Kidney (tissue), 14 donors: Measurements from ENCODE around the gene CCDC187. TPM values are rescaled to one million over a fixed set of nuclear protein-coding genes. Genes with fewer than 3 reads are reported as not detected.
A peak's percentile ranks its signal among the peaks of the same experiment; 100 is the strongest.

Experiments used
- DNase-seq, 5 donors: peaks; one replicate each; pipeline ENCODE4 v3.0.0-alpha.2; 2013 to 2020
- FAIRE-seq: peaks from 2 replicates; lab custom pipeline; 2012; peaks lifted over from hg19 to GRCh38; lab: Jason Lieb, UNC
- H3K27ac ChIP-seq, 2 donors: one replicate each; pipeline ENCODE4 v1.7.0; 2013; ENCODE audit warnings: low read depth in 2 of 2, low read length in 2 of 2, inconsistent platforms in 1 of 2
- H3K27me3 ChIP-seq: one replicate; pipeline ENCODE4 v1.7.1; 2013; ENCODE audit warnings: low read length, inconsistent platforms; ENCODE audit not compliant: control insufficient read depth, insufficient read depth
- H3K36me3 ChIP-seq, 3 donors: one replicate each; pipeline versions ENCODE4 v1.7.0 to v1.7.1; 2013; ENCODE audit warnings: low read length in 3 of 3, control low read depth in 1 of 3, inconsistent platforms in 1 of 3; ENCODE audit not compliant: insufficient read depth in 3 of 3, control insufficient read depth in 2 of 3
- H3K4me1 ChIP-seq, 3 donors: one replicate each; pipeline versions ENCODE4 v1.7.0 to v1.7.1; 2013; ENCODE audit warnings: low read length in 3 of 3, inconsistent platforms in 1 of 3, low read depth in 1 of 3; ENCODE audit not compliant: control insufficient read depth in 2 of 3, insufficient read depth in 2 of 3
- H3K4me3 ChIP-seq, 3 donors: one replicate each; pipeline versions ENCODE4 v1.7.0 to v1.8.1; 2013; ENCODE audit warnings: low read length in 3 of 3, control low read depth in 1 of 3, inconsistent platforms in 1 of 3
- H3K9ac ChIP-seq, 3 donors: one replicate each; pipeline versions ENCODE4 v1.7.0 to v1.7.1; 2013; ENCODE audit warnings: low read length in 3 of 3, control low read depth in 1 of 3, inconsistent platforms in 1 of 3
- H3K9me3 ChIP-seq, 3 donors: one replicate each; pipeline versions ENCODE4 v1.7.0 to v1.7.1; 2013; ENCODE audit warnings: low read length in 3 of 3, control low read depth in 1 of 3, inconsistent platforms in 1 of 3; ENCODE audit not compliant: control insufficient read depth in 2 of 3, insufficient read depth in 1 of 3
- intact Hi-C: fragments of 100-400 bp; cut with DNase I; formaldehyde crosslinking; loops from one replicate; pipeline ENCODE4 v1.11.1; 2022
- polyA plus RNA-seq: library from polyadenylated mRNA; stranded (reverse); fragments of 350-450 nt; fragmentation: Illumina TruSeq; extraction: RNeasy Lipid Tissue Mini Kit (QIAGEN cat#74804); gene quantifications from one replicate; pipeline ENCODE4 v1.2.3, GENCODE V29; 2014; ENCODE audit warnings: low read depth, low replicate concordance; ENCODE audit not compliant: insufficient read depth
- total RNA-seq: library from RNA; stranded (reverse); fragmentation: NEBNext Ultra II Directional; extraction: Animal tissue kit (Norgen Biotek cat#: 25700); gene quantifications from one replicate; pipeline ENCODE4 v1.2.1, GENCODE V29; 2021
- TF ChIP-seq, protein P1 (sequence below): IDR thresholded peaks from 3 replicates; pipeline ENCODE4 v1.5.1; 2012; ENCODE audit warnings: mild to moderate bottlenecking, moderate library complexity, borderline replicate concordance; ENCODE audit not compliant: insufficient read depth; ENCODE audit errors: extremely low read depth
- donor health status: control.
- donor health status: control.
- donor health status: control.
- donor health status: control.
- donor health status: control.
- donor health status: DM: yes; HTN: yes; CAD: no.
- donor health status: Normal renal cell carcinoma (clear cell type).

The CCDC187 gene
- total and polyA plus RNA-seq, 2 donors from 2014 or later = 0.84 to 2.3 TPM

- H3K27ac ChIP-seq = no peak overlapping the region
- no peaks in the 10 kb centered on the region for H3K27me3 ChIP-seq
- intact Hi-C loops = no loop called here
- TF ChIP-seq, protein P1, sequence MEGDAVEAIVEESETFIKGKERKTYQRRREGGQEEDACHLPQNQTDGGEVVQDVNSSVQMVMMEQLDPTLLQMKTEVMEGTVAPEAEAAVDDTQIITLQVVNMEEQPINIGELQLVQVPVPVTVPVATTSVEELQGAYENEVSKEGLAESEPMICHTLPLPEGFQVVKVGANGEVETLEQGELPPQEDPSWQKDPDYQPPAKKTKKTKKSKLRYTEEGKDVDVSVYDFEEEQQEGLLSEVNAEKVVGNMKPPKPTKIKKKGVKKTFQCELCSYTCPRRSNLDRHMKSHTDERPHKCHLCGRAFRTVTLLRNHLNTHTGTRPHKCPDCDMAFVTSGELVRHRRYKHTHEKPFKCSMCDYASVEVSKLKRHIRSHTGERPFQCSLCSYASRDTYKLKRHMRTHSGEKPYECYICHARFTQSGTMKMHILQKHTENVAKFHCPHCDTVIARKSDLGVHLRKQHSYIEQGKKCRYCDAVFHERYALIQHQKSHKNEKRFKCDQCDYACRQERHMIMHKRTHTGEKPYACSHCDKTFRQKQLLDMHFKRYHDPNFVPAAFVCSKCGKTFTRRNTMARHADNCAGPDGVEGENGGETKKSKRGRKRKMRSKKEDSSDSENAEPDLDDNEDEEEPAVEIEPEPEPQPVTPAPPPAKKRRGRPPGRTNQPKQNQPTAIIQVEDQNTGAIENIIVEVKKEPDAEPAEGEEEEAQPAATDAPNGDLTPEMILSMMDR = no peak
- no peaks in the 10 kb centered on the region for H3K9me3 ChIP-seq
- no peaks in the 10 kb centered on the region for H3K36me3 ChIP-seq
- H3K9ac ChIP-seq = no peak overlapping the region
- H3K4me3 ChIP-seq = no peak overlapping the region
- FAIRE-seq (no peak), DNase-seq (peak in 1 of 5 donors; percentile 55)
- peaks cover 0 to 4% (median 0%) of the 10 kb centered on the region in 3 donors for H3K4me1 ChIP-seq
Measured at GRCh38 chr9:136285501-136286358, 18.2 kb downstream of the CCDC187 start.

GRCh38 chr9:136284951-136285350 is 18.9 kb downstream of the CCDC187 start:
- peak in 1 of 5 donors; percentile 72 for DNase-seq
- Histone ChIP-seq H3K27me3 (no peaks in the 10 kb centered on the region), H3K9me3 (no peaks in the 10 kb centered on the region), H3K9ac (no peak overlapping the region), H3K4me1 (peaks cover 0 to 4% (median 0%) of the 10 kb centered on the region in 3 donors), H3K36me3 (no peaks in the 10 kb centered on the region), H3K4me3 (no peak overlapping the region), H3K27ac (no peak overlapping the region)
- TF ChIP-seq, protein P1 = no peak
- intact Hi-C loops = no loop called here
- FAIRE-seq = no peak

- intact Hi-C loops = no loop called here
Measured at GRCh38 chr9:136284311-136284710, 19.6 kb downstream of the CCDC187 start.

More at GRCh38 chr9:136284311-136284710, 19.6 kb downstream of the CCDC187 start:
- H3K9ac ChIP-seq = no peak overlapping the region
- peak in 1 of 5 donors; percentile 74 for DNase-seq
- no peaks in the 10 kb centered on the region for H3K36me3 ChIP-seq
- no peak overlapping the region for H3K4me3 ChIP-seq
- peaks cover 0 to 4% (median 0%) of the 10 kb centered on the region in 3 donors for H3K4me1 ChIP-seq
- H3K27ac ChIP-seq = no peak overlapping the region
- no peaks in the 10 kb centered on the region for H3K27me3 ChIP-seq
- TF ChIP-seq, protein P1 = no peak
- no peaks in the 10 kb centered on the region for H3K9me3 ChIP-seq
- FAIRE-seq = no peak
